ENCODE data around the gene GOLGA8S.
"Not testable (repeated sequence)": the region's sequence is repeated elsewhere in the genome, so short reads cannot be mapped to it uniquely, and the experiment has no call there.

The GOLGA8S gene

GRCh38 chr15:23354448-23354847 lies at the start of gene GOLGA8S:
Gene GOLGA8S (plus strand): TSS chr15:23354748. CDS start chr15:23354810, 62 bp downstream.
- not testable (repeated sequence) for DNase-seq

GRCh38 chr15:23304805-23305204 lies 49.7 kb upstream of the GOLGA8S start:
- DNase-seq, result not testable (repeated sequence)

- DNase-seq, result not testable (repeated sequence)
These were observed 48.6 kb upstream of the GOLGA8S start for GRCh38 chr15:23305921-23306320.

- DNase-seq, result not testable (repeated sequence)
These were observed 43.3 kb upstream of the GOLGA8S start for GRCh38 chr15:23311233-23311632.

- not testable (repeated sequence) for DNase-seq
These were observed 20.5 kb upstream of the GOLGA8S start, which contains the start of gene GOLGA6L26 for GRCh38 chr15:23334096-23334495. Gene GOLGA6L26 (minus strand): TSS chr15:23334196. CDS start chr15:23334135, 61 bp downstream.

GRCh38 chr15:23362622-23363021 lies 8.1 kb downstream of the GOLGA8S start:
- not testable (repeated sequence) for DNase-seq

GRCh38 chr15:23364261-23364660 lies 9.7 kb downstream of the GOLGA8S start:
- DNase-seq, result not testable (repeated sequence)

- no peak for DNase-seq
These were observed 16.0 kb downstream of the GOLGA8S start for GRCh38 chr15:23370578-23370977.

GRCh38 chr15:23371134-23371533 lies 16.6 kb downstream of the GOLGA8S start:
- not testable (repeated sequence) for DNase-seq

- DNase-seq, result not testable (repeated sequence)
These were observed 17.3 kb downstream of the GOLGA8S start for GRCh38 chr15:23371868-23372267.

- DNase-seq, result no peak
These were observed 17.7 kb downstream of the GOLGA8S start for GRCh38 chr15:23372284-23372683.

GRCh38 chr15:23372891-23373600 lies 18.5 kb downstream of the GOLGA8S start:
- DNase-seq, result not testable (repeated sequence)

GRCh38 chr15:23374226-23374625 lies 19.7 kb downstream of the GOLGA8S start:
- DNase-seq, result not testable (repeated sequence)

- DNase-seq, result not testable (repeated sequence)
These were observed 24.4 kb downstream of the GOLGA8S start for GRCh38 chr15:23378946-23379345.

- not testable (repeated sequence) for DNase-seq
These were observed 26.2 kb downstream of the GOLGA8S start for GRCh38 chr15:23380700-23381099.

GRCh38 chr15:23381192-23381591 lies 26.6 kb downstream of the GOLGA8S start:
- not testable (repeated sequence) for DNase-seq

- DNase-seq, result no peak
These were observed 29.8 kb downstream of the GOLGA8S start for GRCh38 chr15:23384371-23384770.

- DNase-seq, result no peak
These were observed 31.4 kb downstream of the GOLGA8S start for GRCh38 chr15:23385886-23386430.

- DNase-seq, result no peak
These were observed 33.2 kb downstream of the GOLGA8S start for GRCh38 chr15:23387621-23388190.

GRCh38 chr15:23395030-23395692 lies 40.6 kb downstream of the GOLGA8S start:
- DNase-seq, result no peak

GRCh38 chr15:23395832-23396231 lies 41.3 kb downstream of the GOLGA8S start:
- DNase-seq, result no peak

GRCh38 chr15:23397779-23398178 lies 43.2 kb downstream of the GOLGA8S start:
- no peak for DNase-seq

GRCh38 chr15:23398357-23398756 lies 43.8 kb downstream of the GOLGA8S start:
- DNase-seq, result not testable (repeated sequence)

Measured in CD4-positive, alpha-beta T cell treated with Interleukin-6 for 4 hours (primary cell).